Neuron (in vitro differentiated cells): ENCODE results near the gene DAO.

ENCODE experiments used
- H2AFZ ChIP-seq: one replicate; pipeline ENCODE4 v1.6.1; 2013; ENCODE audit warnings: low read depth, mild to moderate bottlenecking, inconsistent platforms, low read length, moderate library complexity
- H3K27me3 ChIP-seq: one replicate; pipeline ENCODE4 v1.6.1; 2013; ENCODE audit warnings: low read length; ENCODE audit not compliant: insufficient read depth
- H3K36me3 ChIP-seq: one replicate; pipeline ENCODE4 v1.6.1; 2013; ENCODE audit warnings: low read length; ENCODE audit not compliant: insufficient read depth
- H3K4me1 ChIP-seq: one replicate; pipeline ENCODE4 v1.6.1; 2013; ENCODE audit warnings: low read length; ENCODE audit not compliant: insufficient read depth
- H3K4me3 ChIP-seq: 2 replicates; pipeline ENCODE4 v1.5.1; 2013; ENCODE audit warnings: mild to moderate bottlenecking, low read length, moderate library complexity
- H3K9me3 ChIP-seq: one replicate; pipeline ENCODE4 v1.6.1; 2013; ENCODE audit warnings: low read length

The DAO gene

GRCh38 chr12:108928695-108929094, 48.8 kb downstream of the DAO start:
- no peaks in the 10 kb centered on the region for H3K36me3 ChIP-seq

DNA sequence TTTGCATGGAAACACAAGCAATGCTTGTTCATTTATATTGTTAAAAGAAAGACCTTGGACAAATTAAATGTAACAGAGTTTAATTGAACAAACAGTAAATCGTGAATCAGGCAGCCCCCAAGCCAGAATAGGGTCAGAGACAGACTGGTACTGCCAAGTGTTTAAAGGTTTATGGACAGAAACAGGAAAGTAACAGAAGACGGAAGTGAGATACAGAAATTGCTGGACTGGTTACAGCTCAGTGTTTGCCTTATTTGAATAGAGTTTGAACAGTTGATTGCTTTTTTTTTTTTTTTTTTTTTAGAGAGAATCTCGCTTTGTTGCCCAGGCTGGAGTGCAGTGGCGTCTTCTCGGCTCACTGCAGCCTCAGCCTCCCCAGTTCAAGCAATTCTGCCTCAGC, 50.3 kb downstream of the DAO start:
- no peaks in the 10 kb centered on the region for H3K36me3 ChIP-seq
- peaks cover 5% of the 10 kb centered on the region for H3K27me3 ChIP-seq
- no peak overlapping the region for H3K4me3 ChIP-seq
- no peaks in the 10 kb centered on the region for H3K4me1 ChIP-seq
- H2AFZ ChIP-seq, result no peak overlapping the region
- H3K9me3 ChIP-seq, result no peaks in the 10 kb centered on the region

More at GRCh38 chr12:108928695-108929094, 48.8 kb downstream of the DAO start:
- H3K4me1 ChIP-seq, result no peaks in the 10 kb centered on the region
- H3K27me3 ChIP-seq, result peaks cover 3% of the 10 kb centered on the region
- H3K9me3 ChIP-seq, result no peaks in the 10 kb centered on the region
- no peak overlapping the region for H3K4me3 ChIP-seq
- no peak overlapping the region for H2AFZ ChIP-seq

DNA sequence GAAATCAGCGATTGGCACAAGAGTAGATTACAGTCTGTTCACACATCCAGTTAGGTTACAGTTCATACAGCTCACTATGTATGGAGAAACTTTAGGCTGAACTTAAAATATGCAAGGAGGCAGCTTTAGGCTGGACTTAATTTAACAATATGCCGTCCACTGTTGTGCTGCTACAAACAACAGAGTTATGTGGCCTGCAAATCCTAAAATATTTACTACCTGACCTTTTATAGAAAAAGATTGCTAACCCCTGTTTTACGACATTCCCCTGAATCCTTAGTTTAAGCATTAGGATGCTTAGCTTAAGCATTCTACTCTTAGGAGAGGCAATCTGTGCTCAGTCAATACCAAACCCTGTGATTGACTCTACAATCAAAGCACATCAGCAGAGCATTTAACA, 50.9 kb downstream of the DAO start:
- Histone ChIP-seq H3K9me3 (no peaks in the 10 kb centered on the region), H3K4me1 (no peaks in the 10 kb centered on the region), H3K4me3 (no peak overlapping the region), H3K27me3 (peaks cover 5% of the 10 kb centered on the region), H3K36me3 (no peaks in the 10 kb centered on the region), H2AFZ (no peak overlapping the region)

DNA sequence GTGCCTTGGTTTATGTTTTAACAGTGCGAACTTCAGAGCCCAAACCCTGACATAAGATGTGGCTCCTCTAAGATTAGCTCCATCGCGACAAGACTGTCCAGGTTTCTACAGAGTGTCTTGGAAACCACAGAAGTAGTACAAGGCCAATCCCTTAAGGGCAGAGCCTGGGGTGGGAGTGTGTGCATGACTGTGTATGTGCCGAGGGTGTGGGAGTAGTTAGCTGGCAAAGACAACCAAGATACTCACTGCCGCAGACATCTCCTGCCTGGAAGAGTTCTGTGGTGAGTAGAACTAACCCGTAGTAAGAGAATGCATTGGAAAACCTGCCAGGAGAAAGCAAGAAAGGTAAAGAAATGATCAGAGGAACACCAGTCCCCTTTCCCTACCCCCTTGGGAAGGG, 54.1 kb downstream of the DAO start:
- Histone ChIP-seq H3K4me1 (no peaks in the 10 kb centered on the region), H3K9me3 (no peaks in the 10 kb centered on the region), H3K36me3 (no peaks in the 10 kb centered on the region), H3K4me3 (no peak overlapping the region), H2AFZ (no peak overlapping the region), H3K27me3 (peaks cover 11% of the 10 kb centered on the region)

GRCh38 chr12:108935159-108935763, 55.4 kb downstream of the DAO start:
- no peaks in the 10 kb centered on the region for H3K9me3 ChIP-seq
- no peaks in the 10 kb centered on the region for H3K36me3 ChIP-seq
- H3K27me3 ChIP-seq, result peaks cover 11% of the 10 kb centered on the region
- no peak overlapping the region for H2AFZ ChIP-seq
- no peak overlapping the region for H3K4me3 ChIP-seq
- no peaks in the 10 kb centered on the region for H3K4me1 ChIP-seq

GRCh38 chr12:108938247-108938924, 58.5 kb downstream of the DAO start:
- H3K4me3 ChIP-seq, result no peak overlapping the region
- H3K36me3 ChIP-seq, result no peaks in the 10 kb centered on the region
- H3K4me1 ChIP-seq, result no peaks in the 10 kb centered on the region
- H3K9me3 ChIP-seq, result no peaks in the 10 kb centered on the region
- H3K27me3 ChIP-seq, result peaks cover 7% of the 10 kb centered on the region
- no peak overlapping the region for H2AFZ ChIP-seq

- Histone ChIP-seq H2AFZ (no peak overlapping the region), H3K4me1 (no peaks in the 10 kb centered on the region), H3K27me3 (peaks cover 7% of the 10 kb centered on the region), H3K9me3 (no peaks in the 10 kb centered on the region), H3K36me3 (no peaks in the 10 kb centered on the region), H3K4me3 (no peak overlapping the region)
These were observed 59.7 kb downstream of the DAO start for GRCh38 chr12:108939594-108939993.

DNA sequence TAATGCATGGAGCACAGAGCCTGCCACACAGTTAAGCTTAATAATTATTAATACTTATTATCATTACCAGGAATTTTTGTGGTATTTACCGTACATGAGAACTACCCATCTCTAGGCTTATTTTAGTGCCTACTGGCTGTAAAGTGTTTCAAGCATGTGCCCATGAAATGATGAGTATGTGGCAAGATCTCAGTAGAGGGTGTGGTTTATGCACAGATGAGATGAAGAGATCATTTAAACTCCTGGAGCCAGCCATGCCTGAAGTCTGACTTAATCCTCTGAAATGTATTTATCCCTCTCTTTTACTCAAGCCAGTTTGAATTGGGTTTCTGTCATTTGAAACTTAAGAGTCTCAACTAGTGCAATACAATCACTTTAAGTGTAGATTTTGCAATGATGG, 60.2 kb downstream of the DAO start:
- no peak overlapping the region for H3K4me3 ChIP-seq
- no peaks in the 10 kb centered on the region for H3K36me3 ChIP-seq
- H2AFZ ChIP-seq, result no peak overlapping the region
- H3K4me1 ChIP-seq, result no peaks in the 10 kb centered on the region
- H3K9me3 ChIP-seq, result no peaks in the 10 kb centered on the region
- H3K27me3 ChIP-seq, result peaks cover 5% of the 10 kb centered on the region

DNA sequence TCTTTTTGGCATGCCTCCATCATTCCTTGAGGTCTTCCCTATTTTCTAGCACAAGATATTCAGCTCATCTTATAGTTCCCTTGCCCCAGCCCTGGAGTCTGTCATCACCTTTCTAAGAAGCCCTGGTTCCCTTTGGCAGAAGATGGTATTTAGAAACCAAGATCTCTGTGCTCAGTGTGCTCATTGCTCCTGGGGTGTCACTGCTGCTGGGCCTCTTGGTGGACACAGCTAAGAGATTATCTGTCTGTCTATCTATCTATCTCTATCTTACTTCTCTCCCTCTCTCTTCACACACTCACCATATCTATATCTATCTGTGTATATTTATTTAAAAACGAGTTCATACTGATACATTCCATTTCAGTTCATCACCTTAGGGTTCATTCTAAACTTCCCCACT, 67.2 kb downstream of the DAO start:
- Histone ChIP-seq H3K4me3 (no peak overlapping the region), H2AFZ (no peak overlapping the region), H3K9me3 (peaks cover 2% of the 10 kb centered on the region), H3K4me1 (no peaks in the 10 kb centered on the region), H3K36me3 (no peaks in the 10 kb centered on the region), H3K27me3 (no peaks in the 10 kb centered on the region)

DNA sequence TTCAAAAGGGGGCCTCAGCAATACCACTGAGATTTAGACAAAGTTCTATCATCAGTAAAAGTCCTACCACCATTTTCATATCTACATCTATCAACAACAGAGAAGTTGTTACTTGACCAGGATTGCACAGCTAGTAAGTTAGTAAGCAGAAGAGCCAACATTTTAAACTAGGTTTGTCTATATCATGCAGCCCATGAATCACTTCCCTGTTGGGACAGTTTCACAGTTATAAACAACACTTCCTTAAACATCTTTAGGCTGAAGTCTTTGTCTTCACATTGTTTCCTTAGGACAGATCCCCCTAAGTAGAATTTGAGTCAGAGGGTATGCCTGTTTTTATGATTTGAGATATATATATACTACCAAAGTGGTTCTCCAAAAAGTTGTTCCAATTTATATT, 68.5 kb downstream of the DAO start:
- H3K4me1 ChIP-seq, result no peaks in the 10 kb centered on the region
- H2AFZ ChIP-seq, result no peak overlapping the region
- peaks cover 2% of the 10 kb centered on the region for H3K9me3 ChIP-seq
- no peak overlapping the region for H3K4me3 ChIP-seq
- no peaks in the 10 kb centered on the region for H3K36me3 ChIP-seq
- H3K27me3 ChIP-seq, result no peaks in the 10 kb centered on the region

GRCh38 chr12:108949976-108950375, 70.1 kb downstream of the DAO start:
- H3K27me3 ChIP-seq, result no peaks in the 10 kb centered on the region
- H2AFZ ChIP-seq, result no peak overlapping the region
- H3K4me3 ChIP-seq, result no peak overlapping the region
- no peaks in the 10 kb centered on the region for H3K4me1 ChIP-seq
- peaks cover 2% of the 10 kb centered on the region for H3K9me3 ChIP-seq
- no peaks in the 10 kb centered on the region for H3K36me3 ChIP-seq
